ENCODE measurements around the gene EZR.

EZR gene

GRCh38 chr6:158758941-158759479 is 60.2 kb downstream of the EZR start:
- H3K27ac ChIP-seq (replicated peaks; ENCODE audit: low read length) = no peak overlapping the region
- H2BK12ac ChIP-seq (ENCODE audit: low read length) = no peak overlapping the region
- H2AFZ ChIP-seq (ENCODE audit: low read length) = no peak overlapping the region
- no peaks in the 10 kb centered on the region for H3K9me3 ChIP-seq (replicated peaks in 1 of 2; ENCODE audit: control insufficient read depth in 2 of 2, insufficient read depth in 1 of 2, low read depth in 1 of 2, low read length in 2 of 2)
- H3K4me3 ChIP-seq (ENCODE audit: low read length in 2 of 2) = no peak overlapping the region
- H4K8ac ChIP-seq (ENCODE audit: low read depth, low read length) = no peak overlapping the region
- H3K27me3 ChIP-seq (ENCODE audit: control insufficient read depth in 3 of 3, insufficient read depth in 3 of 3, low read depth in 1 of 3, low read length in 3 of 3) = no peaks in the 10 kb centered on the region
- DNase-seq (ENCODE audit: low spot score) = no peak
- peak overlapping the region; percentile 47 for H3K14ac ChIP-seq (ENCODE audit: low read length)
- WGBS, 2 donors (ENCODE audit: extremely low coverage in 2 of 2, insufficient read length in 2 of 2, insufficient replicate concordance in 1 of 2) = no CpG with 5 or more reads among the region's 18 CpGs
- peaks cover 4 to 13% of the 10 kb centered on the region in 2 donors for H3K4me1 ChIP-seq (ENCODE audit: control insufficient read depth in 2 of 2, insufficient read depth in 1 of 2, low read depth in 1 of 2, low read length in 2 of 2)
- H2BK5ac ChIP-seq (ENCODE audit: low read length) = no peak overlapping the region
- H4K91ac ChIP-seq (ENCODE audit: low read depth, low read length, poor library complexity) = no peak overlapping the region
- no peak overlapping the region for H3K23ac ChIP-seq (ENCODE audit: low read depth, low read length, poor library complexity)
- no peak overlapping the region for H3K4me2 ChIP-seq (ENCODE audit: insufficient read depth, low read length, poor library complexity, severe bottlenecking)
- H3K18ac ChIP-seq (ENCODE audit: low read length) = peak overlapping the region; percentile 84
- H2BK120ac ChIP-seq (ENCODE audit: low read depth, low read length) = peak overlapping the region; percentile 0
- H3K36me3 ChIP-seq (replicated peaks in 1 of 2; ENCODE audit: control insufficient read depth in 2 of 2, insufficient read depth in 2 of 2, low read length in 2 of 2) = peaks cover 0 to 3% of the 10 kb centered on the region in 2 donors
- peak overlapping the region; percentile 82 for H2BK15ac ChIP-seq (ENCODE audit: low read length)
- H3K79me1 ChIP-seq (ENCODE audit: low read depth, low read length) = peaks cover 1% of the 10 kb centered on the region
- H3K4ac ChIP-seq (ENCODE audit: low read length) = no peak overlapping the region
- H3K9ac ChIP-seq (ENCODE audit: low read depth, low read length, poor library complexity) = no peak overlapping the region
- peak overlapping the region; percentile 76 for H2AK5ac ChIP-seq (ENCODE audit: low read depth, low read length)

GRCh38 chr6:158758451-158758860 is 60.7 kb downstream of the EZR start:
- Histone ChIP-seq H4K91ac (ENCODE audit: low read depth, low read length, poor library complexity) (no peak overlapping the region), H3K4me1 (ENCODE audit: control insufficient read depth in 2 of 2, insufficient read depth in 1 of 2, low read depth in 1 of 2, low read length in 2 of 2) (peaks cover 4 to 13% of the 10 kb centered on the region in 2 donors), H3K79me1 (ENCODE audit: low read depth, low read length) (peaks cover 1% of the 10 kb centered on the region), H3K23ac (ENCODE audit: low read depth, low read length, poor library complexity) (no peak overlapping the region), H3K27me3 (ENCODE audit: control insufficient read depth in 3 of 3, insufficient read depth in 3 of 3, low read depth in 1 of 3, low read length in 3 of 3) (no peaks in the 10 kb centered on the region), H2BK15ac (ENCODE audit: low read length) (no peak overlapping the region), H2BK120ac (ENCODE audit: low read depth, low read length) (no peak overlapping the region), H3K4me3 (ENCODE audit: low read length in 2 of 2) (no peak overlapping the region), H2BK12ac (ENCODE audit: low read length) (no peak overlapping the region), H2AK5ac (ENCODE audit: low read depth, low read length) (no peak overlapping the region), H3K18ac (ENCODE audit: low read length) (peak overlapping the region; percentile 84), H2BK5ac (ENCODE audit: low read length) (no peak overlapping the region), H3K4me2 (ENCODE audit: insufficient read depth, low read length, poor library complexity, severe bottlenecking) (no peak overlapping the region), H3K4ac (ENCODE audit: low read length) (no peak overlapping the region), H3K27ac (replicated peaks; ENCODE audit: low read length) (no peak overlapping the region), H3K9ac (ENCODE audit: low read depth, low read length, poor library complexity) (no peak overlapping the region), H3K9me3 (replicated peaks in 1 of 2; ENCODE audit: control insufficient read depth in 2 of 2, insufficient read depth in 1 of 2, low read depth in 1 of 2, low read length in 2 of 2) (no peaks in the 10 kb centered on the region), H2AFZ (ENCODE audit: low read length) (no peak overlapping the region), H3K36me3 (replicated peaks in 1 of 2; ENCODE audit: control insufficient read depth in 2 of 2, insufficient read depth in 2 of 2, low read length in 2 of 2) (no peaks in the 10 kb centered on the region), H4K8ac (ENCODE audit: low read depth, low read length) (no peak overlapping the region), H3K14ac (ENCODE audit: low read length) (no peak overlapping the region)
- peak; percentile 14 for DNase-seq (ENCODE audit: low spot score)
- WGBS, 2 donors (ENCODE audit: extremely low coverage in 2 of 2, insufficient read length in 2 of 2, insufficient replicate concordance in 1 of 2) = no CpG with 5 or more reads among the region's 9 CpGs

- no peak overlapping the region for H2BK12ac ChIP-seq (ENCODE audit: low read length)
- no peaks in the 10 kb centered on the region for H3K9me3 ChIP-seq (replicated peaks in 1 of 2; ENCODE audit: control insufficient read depth in 2 of 2, insufficient read depth in 1 of 2, low read depth in 1 of 2, low read length in 2 of 2)
- peak overlapping the region; percentile 38 for H4K91ac ChIP-seq (ENCODE audit: low read depth, low read length, poor library complexity)
- H3K79me1 ChIP-seq (ENCODE audit: low read depth, low read length) = peaks cover 1% of the 10 kb centered on the region
- H3K27ac ChIP-seq (replicated peaks; ENCODE audit: low read length) = no peak overlapping the region
- DNase-seq (ENCODE audit: low spot score) = no peak
- no peak overlapping the region for H3K14ac ChIP-seq (ENCODE audit: low read length)
- H3K18ac ChIP-seq (ENCODE audit: low read length) = peak overlapping the region; percentile 52
- H3K9ac ChIP-seq (ENCODE audit: low read depth, low read length, poor library complexity) = no peak overlapping the region
- H3K23ac ChIP-seq (ENCODE audit: low read depth, low read length, poor library complexity) = no peak overlapping the region
- H3K4me2 ChIP-seq (ENCODE audit: insufficient read depth, low read length, poor library complexity, severe bottlenecking) = no peak overlapping the region
- H2BK5ac ChIP-seq (ENCODE audit: low read length) = no peak overlapping the region
- H3K4ac ChIP-seq (ENCODE audit: low read length) = no peak overlapping the region
- WGBS, 2 donors (ENCODE audit: extremely low coverage in 2 of 2, insufficient read length in 2 of 2, insufficient replicate concordance in 1 of 2) = no CpG with 5 or more reads among the region's 9 CpGs
- no peaks in the 10 kb centered on the region for H3K27me3 ChIP-seq (ENCODE audit: control insufficient read depth in 3 of 3, insufficient read depth in 3 of 3, low read depth in 1 of 3, low read length in 3 of 3)
- no peak overlapping the region for H3K4me3 ChIP-seq (ENCODE audit: low read length in 2 of 2)
- H2AK5ac ChIP-seq (ENCODE audit: low read depth, low read length) = no peak overlapping the region
- H2AFZ ChIP-seq (ENCODE audit: low read length) = no peak overlapping the region
- H3K4me1 ChIP-seq (ENCODE audit: control insufficient read depth in 2 of 2, insufficient read depth in 1 of 2, low read depth in 1 of 2, low read length in 2 of 2) = peaks cover 4 to 13% of the 10 kb centered on the region in 2 donors
- H2BK15ac ChIP-seq (ENCODE audit: low read length) = peak overlapping the region; percentile 96
- no peak overlapping the region for H2BK120ac ChIP-seq (ENCODE audit: low read depth, low read length)
- no peaks in the 10 kb centered on the region for H3K36me3 ChIP-seq (replicated peaks in 1 of 2; ENCODE audit: control insufficient read depth in 2 of 2, insufficient read depth in 2 of 2, low read length in 2 of 2)
- no peak overlapping the region for H4K8ac ChIP-seq (ENCODE audit: low read depth, low read length)
Observed at GRCh38 chr6:158757753-158758090, 61.4 kb downstream of the EZR start.

GRCh38 chr6:158756977-158757752 is 62.0 kb downstream of the EZR start:
- Histone ChIP-seq H3K4me1 (ENCODE audit: control insufficient read depth in 2 of 2, insufficient read depth in 1 of 2, low read depth in 1 of 2, low read length in 2 of 2) (peaks cover 4 to 13% of the 10 kb centered on the region in 2 donors), H3K9ac (ENCODE audit: low read depth, low read length, poor library complexity) (no peak overlapping the region), H3K14ac (ENCODE audit: low read length) (no peak overlapping the region), H4K91ac (ENCODE audit: low read depth, low read length, poor library complexity) (peak overlapping the region; percentile 38), H2BK12ac (ENCODE audit: low read length) (no peak overlapping the region), H3K23ac (ENCODE audit: low read depth, low read length, poor library complexity) (no peak overlapping the region), H3K9me3 (replicated peaks in 1 of 2; ENCODE audit: control insufficient read depth in 2 of 2, insufficient read depth in 1 of 2, low read depth in 1 of 2, low read length in 2 of 2) (no peaks in the 10 kb centered on the region), H2BK15ac (ENCODE audit: low read length) (peak overlapping the region; percentile 96), H4K8ac (ENCODE audit: low read depth, low read length) (no peak overlapping the region), H3K4ac (ENCODE audit: low read length) (no peak overlapping the region), H3K27me3 (ENCODE audit: control insufficient read depth in 3 of 3, insufficient read depth in 3 of 3, low read depth in 1 of 3, low read length in 3 of 3) (no peaks in the 10 kb centered on the region), H3K18ac (ENCODE audit: low read length) (peak overlapping the region; percentile 68), H2BK120ac (ENCODE audit: low read depth, low read length) (no peak overlapping the region), H2BK5ac (ENCODE audit: low read length) (no peak overlapping the region), H3K79me1 (ENCODE audit: low read depth, low read length) (peaks cover 1% of the 10 kb centered on the region), H3K4me2 (ENCODE audit: insufficient read depth, low read length, poor library complexity, severe bottlenecking) (no peak overlapping the region), H3K27ac (replicated peaks; ENCODE audit: low read length) (no peak overlapping the region), H3K36me3 (replicated peaks in 1 of 2; ENCODE audit: control insufficient read depth in 2 of 2, insufficient read depth in 2 of 2, low read length in 2 of 2) (no peaks in the 10 kb centered on the region), H2AFZ (ENCODE audit: low read length) (no peak overlapping the region), H2AK5ac (ENCODE audit: low read depth, low read length) (peak overlapping the region; percentile 97), H3K4me3 (ENCODE audit: low read length in 2 of 2) (no peak overlapping the region)
- WGBS, 2 donors (ENCODE audit: extremely low coverage in 2 of 2, insufficient read length in 2 of 2, insufficient replicate concordance in 1 of 2) = no CpG with 5 or more reads among the region's 25 CpGs
- no peak for DNase-seq (ENCODE audit: low spot score)

Measured in neuronal stem cell (in vitro differentiated cells).